Stimulated activated CD4-positive, alpha-beta T cell treated with anti-CD3 and anti-CD28 coated beads, Interleukin-2, amount 100 ng/mL, for 4 hours (primary cell): ENCODE data around the gene MEIS3.
"Not testable (repeated sequence)": the region's sequence is repeated elsewhere in the genome, so short reads cannot be mapped to it uniquely, and the experiment has no call there.

ENCODE experiments used
- DNase-seq: peaks from one replicate; pipeline ENCODE4 v3.0.0-alpha.2; 2020; ENCODE audit warnings: low read depth

The MEIS3 gene

GRCh38 chr19:47386582-47386981 lies 32.7 kb downstream of the MEIS3 start:
- not testable (repeated sequence) for DNase-seq

DNA sequence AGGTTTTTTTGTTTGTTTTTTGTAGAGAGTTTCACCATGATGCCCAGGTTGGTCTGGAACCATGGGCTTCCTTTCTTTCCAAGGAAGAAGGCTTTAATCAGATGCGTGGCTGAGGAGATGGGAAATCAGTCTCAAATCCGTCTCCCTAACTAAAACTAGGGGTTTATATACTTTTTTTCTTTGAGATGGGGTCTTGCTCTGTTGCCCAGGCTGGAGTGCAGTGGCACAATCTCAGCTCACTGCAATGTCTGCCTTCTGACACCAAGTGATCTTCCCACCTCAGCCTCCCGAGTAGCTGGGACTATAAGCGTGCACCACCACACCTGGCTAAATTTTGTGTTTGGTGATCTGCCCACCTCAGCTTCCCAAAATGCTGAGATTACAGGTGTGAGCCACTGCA lies 34.8 kb downstream of the MEIS3 start:
- DNase-seq = not testable (repeated sequence)

DNA sequence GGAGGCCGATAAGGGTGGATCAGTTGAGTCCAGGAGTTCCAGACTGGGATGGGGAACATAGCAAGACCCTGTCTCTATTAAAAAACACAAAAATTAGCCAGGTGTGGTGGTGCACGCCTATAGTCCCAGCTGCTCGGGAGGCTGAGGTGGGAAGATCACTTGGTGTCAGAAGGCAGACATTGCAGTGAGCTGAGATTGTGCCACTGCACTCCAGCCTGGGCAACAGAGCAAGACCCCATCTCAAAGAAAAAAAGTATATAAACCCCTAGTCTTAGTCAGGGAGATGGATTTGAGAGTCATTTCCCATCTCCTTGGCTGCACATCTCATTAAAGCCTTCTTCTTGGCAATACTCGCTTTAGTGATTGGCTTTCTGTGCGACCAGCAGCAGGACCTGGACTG lies 35.4 kb downstream of the MEIS3 start:
- DNase-seq = not testable (repeated sequence)

GRCh38 chr19:47381653-47382279 lies 37.6 kb downstream of the MEIS3 start:
- DNase-seq = no peak

DNA sequence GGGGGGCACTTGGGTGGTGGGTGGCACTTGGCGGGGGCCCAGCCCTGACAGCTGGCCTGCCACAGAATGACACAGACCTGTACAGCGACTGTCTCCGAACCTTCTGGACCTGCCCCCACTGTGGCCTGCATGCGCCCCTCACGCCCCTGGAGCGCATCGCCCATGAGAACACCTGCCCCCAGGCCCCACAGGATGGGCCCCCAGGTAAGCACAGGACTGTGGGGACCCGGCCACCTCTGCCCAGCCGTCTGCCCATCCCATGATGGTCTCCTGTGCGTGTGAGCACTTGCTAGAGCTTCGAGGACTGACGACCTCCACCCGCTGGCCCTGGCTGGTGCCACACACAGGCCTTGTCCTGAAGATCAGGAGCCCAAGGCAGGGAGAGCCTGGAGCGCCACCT lies 38.2 kb downstream of the MEIS3 start:
- no peak for DNase-seq

GRCh38 chr19:47380559-47380958 lies 38.8 kb downstream of the MEIS3 start:
- no peak for DNase-seq

DNA sequence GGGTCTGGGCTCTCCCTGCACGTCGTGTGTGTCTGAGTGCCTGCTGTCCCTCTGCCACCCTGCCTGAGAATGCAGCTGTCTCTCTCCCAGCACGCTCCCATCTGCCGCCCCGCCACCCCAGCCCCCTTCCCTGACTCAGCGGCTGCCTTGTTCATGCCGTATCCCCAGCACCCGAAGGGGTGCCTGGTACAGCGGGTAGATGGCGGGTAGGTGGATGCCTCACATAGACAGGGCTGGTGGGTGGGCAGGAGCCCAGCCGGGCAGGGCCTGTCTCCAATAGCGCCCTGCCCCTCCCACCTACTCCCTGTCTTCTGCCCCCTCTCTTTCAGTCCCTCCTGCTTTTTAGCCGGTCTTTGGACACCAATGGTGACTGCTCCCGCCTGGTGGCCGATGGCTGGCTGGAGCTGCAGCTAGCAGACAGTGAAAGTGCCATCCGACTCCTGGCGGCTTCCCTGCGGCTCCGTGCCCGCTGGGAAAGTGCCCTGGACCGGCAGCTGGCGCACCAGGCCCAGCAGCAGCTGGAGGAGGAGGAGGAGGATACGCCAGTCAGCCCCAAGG lies 39.9 kb downstream of the MEIS3 start:
- no peak for DNase-seq

DNA sequence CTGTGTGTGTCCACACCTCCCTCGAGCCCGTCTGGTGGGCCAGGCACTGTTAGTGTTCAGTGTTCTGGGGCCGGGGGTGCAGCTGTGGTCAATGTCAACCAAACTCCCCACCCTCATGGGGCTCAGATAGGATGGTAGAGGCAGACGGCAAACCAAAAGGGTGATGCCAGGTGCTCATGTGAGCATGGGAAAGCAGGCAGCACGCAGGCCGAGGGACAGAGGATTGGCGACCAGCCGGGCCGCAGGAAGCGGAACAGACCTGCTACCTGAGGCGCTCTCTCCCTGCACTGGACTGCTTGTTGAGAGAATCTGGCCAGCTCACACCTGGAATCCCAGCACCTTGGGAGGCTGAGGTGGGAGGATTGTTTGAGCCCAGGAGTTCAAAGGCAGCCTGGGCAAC lies 41.1 kb downstream of the MEIS3 start:
- DNase-seq = no peak

GRCh38 chr19:47377801-47378200 lies 41.5 kb downstream of the MEIS3 start:
- no peak for DNase-seq

DNA sequence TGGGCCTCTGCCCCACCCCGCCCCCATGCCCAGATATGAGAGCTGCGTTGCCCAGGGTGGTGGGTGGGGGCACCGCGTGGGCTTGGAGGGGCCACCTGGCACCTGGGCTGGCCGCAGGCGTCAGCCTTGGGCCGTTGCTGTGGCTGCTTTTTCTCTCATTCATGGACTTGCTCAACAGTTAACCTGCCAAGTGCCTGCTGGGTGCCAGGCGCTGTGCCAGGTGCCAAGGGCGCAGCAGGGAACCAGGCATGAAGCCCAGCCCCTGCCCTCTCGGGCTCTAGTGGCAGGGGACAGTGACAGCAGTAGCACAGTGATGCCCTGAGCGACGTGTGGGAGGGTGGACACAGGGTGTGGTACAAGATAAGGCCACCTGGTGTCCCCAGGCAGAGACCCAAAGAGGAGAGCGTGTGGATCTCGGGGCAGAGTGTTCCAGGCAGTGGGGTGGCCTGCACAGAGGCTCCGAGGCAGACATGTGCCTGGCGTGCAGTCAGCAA lies 42.1 kb downstream of the MEIS3 start:
- no peak for DNase-seq

DNA sequence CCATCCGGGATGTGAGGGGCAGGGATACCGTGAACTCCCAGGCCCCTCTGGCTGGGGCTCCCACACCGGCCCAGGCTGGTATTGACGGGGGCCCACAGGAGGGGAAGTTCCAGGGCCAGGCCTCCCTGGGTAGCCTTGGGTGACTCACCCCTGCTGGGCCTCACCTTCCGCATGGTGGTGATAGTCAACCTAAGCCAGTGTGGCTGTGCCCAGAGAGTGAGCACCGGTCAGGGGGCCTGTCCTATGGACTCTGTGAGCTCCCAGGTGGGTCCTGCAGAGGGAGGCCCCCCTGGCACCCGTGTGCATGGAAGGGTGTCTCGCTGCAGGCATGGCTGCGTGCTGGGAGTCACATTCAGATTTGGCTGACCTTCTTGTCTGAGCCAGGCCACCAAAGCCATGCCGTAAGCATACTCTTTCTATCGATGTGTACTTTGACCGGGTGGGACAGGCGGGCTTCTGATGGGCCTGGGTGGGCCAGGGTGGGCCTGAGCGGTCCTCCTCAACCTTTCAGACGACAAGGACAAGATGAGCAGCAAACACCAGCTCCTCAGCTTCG lies 42.7 kb downstream of the MEIS3 start:
- no peak for DNase-seq

DNA sequence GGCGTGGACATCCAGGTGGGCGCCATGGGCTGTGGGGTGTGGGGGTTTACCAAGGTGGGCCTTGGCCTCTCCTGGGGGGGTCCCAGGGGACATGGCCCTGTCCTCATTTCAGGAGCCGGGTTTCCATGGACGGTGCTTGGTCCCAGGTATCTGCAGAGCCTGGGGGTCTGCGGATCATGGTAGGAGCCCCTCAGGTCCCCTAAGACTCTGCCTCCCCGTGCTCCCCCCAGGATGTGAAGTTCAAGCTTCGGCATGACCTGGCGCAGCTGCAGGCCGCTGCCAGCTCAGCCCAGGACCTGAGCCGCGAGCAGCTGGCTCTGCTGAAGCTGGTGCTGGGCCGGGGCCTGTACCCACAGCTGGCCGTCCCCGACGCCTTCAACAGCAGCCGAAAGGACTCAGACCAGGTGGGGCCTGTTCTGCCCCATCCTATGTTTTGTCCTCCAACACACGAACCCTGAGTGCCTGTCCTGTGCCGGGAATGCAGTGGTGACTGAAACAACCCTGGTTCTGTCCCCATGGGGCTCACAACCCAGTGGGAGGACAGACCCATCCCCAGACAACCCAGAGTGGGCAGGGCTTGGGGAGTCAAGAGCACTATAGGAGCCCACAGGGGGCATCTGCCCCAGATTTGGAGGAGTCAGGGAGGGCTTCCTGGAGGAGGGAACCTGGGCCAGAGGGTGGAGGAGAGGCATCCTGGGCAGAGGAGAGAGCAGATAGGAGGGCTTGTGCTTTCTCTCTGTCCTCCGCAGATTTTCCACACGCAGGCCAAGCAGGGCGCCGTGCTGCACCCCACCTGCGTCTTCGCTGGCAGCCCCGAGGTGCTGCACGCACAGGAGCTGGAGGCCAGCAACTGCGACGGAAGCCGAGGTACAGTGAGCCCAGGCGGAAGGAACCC lies 43.4 kb downstream of the MEIS3 start:
- DNase-seq = no peak

DNA sequence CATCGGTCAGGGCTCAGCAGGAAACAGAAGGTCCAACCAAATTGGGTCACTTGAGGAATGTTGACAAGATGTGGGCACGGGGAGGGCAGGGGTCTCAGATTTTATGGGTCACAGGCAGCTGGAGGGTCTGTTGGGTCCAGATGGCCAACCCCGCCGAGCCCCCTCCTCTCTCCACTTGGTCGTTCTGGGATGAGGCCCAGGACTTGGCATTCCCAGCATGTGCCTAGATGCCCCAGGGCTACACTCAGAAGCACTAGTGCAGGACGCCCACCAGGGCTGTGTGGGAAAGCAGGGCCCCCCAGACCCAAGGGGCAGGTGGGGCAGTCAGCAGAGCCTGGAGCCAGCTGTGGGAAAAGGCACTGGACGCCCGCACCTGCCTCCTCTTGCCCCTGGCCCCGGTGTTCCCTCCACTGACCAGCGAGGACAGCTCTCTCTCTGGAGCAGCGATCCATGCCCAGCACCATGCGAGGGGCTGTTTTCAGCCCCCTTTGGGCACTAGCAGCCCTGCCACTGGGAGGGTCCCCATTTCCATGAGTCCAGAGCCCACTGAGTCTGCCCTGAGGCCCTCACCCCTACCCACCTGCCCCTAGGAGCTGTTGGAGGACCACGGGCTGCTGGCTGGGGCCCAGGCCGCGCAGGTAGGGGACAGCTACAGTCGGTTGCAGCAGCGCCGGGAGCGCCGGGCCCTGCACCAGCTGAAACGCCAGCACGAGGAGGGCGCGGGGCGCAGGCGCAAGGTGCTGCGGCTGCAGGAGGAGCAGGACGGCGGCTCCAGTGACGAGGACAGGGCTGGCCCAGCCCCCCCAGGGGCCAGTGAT lies 44.2 kb downstream of the MEIS3 start:
- DNase-seq = no peak

DNA sequence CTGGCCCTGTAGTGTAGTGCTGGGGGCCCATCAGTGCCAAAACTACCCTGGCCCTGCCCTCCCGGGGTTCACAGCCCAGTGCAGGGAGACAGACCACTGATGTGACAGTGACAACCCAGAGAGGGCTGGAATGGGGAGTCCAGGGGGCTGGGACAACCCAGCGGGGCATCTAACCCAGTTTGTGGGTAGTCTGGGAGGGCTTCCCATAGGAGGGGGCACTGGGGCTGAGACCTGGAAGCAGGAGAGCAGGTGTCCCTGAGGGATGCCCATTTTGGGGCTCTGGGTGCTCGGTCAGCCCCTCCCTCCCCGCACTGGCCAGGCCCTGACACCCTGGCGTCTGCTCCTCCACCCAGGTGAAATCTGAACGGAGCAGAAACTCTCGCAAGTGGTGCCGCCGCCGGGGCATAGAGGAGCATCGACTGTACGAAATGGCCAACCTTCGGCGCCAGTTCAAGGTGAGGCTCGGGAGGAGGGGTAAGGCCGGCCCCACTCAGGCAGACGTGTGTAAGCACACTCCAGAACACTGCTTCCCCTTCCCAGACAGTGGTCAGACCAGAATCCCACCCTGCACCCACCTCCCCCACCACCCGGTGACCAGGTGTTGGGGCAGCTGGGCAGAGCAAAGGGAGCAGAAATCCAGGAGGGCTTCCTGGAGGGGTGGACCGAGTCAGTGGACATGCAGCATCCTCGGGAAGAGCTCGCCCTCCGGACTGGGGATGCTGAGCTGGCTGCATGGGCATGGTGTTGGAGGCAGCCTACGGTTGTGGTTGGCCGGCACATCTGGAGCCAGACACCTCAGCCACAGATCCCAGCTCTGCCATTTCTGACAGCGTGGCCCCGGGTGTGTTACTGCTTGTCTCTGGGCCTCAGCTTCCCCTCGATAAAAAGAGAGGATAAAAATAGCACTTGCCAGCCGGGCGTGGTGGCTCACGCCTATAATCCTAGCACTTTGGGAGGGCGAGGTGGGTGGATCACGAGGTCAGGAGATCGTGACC lies 45.8 kb downstream of the MEIS3 start:
- no peak for DNase-seq

GRCh38 chr19:47372603-47373002 lies 46.7 kb downstream of the MEIS3 start:
- no peak for DNase-seq

DNA sequence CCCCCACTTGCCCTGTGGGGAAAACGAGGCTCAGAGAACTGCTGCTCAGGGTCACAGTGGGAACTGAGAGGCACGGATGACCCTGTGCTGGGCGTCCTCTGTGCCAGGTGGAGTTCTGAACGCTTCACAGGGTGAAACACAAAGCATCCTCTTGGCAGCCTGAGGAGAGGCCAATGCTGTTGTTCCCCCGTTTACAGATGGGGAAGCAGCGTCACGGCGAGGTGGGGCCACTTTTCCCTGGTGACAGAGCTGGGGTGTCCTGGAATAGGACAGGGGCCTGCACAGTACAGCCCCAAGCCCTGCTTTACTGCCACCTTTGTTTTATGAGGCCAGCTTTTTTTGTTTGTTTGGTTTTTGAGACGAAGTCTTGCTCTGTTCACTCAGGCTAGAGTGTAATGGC lies 48.1 kb downstream of the MEIS3 start:
- DNase-seq = no peak

GRCh38 chr19:47370045-47370611 lies 49.2 kb downstream of the MEIS3 start:
- DNase-seq = no peak

- DNase-seq = not testable (repeated sequence)
These were observed 53.9 kb downstream of the MEIS3 start for GRCh38 chr19:47365455-47365854.

GRCh38 chr19:47363758-47364531 lies 55.4 kb downstream of the MEIS3 start:
- DNase-seq = no peak
